HEK293T (cell line): Measurements from ENCODE around the gene APOBEC3C.
"Not testable (repeated sequence)": the region's sequence is repeated elsewhere in the genome, so short reads cannot be mapped to it uniquely, and the experiment has no call there.

Experiments used
- FOXM1 ChIP-seq: fragments of 450-650 bp; IDR thresholded peaks from 2 replicates; pipeline ENCODE4 v1.6.1; 2017; ENCODE audit warnings: mild to moderate bottlenecking, borderline replicate concordance
- NFRKB ChIP-seq: fragments of 450-650 bp; IDR thresholded peaks from 2 replicates; pipeline ENCODE4 v1.6.1; 2016; ENCODE audit warnings: mild to moderate bottlenecking, moderate library complexity

DNA sequence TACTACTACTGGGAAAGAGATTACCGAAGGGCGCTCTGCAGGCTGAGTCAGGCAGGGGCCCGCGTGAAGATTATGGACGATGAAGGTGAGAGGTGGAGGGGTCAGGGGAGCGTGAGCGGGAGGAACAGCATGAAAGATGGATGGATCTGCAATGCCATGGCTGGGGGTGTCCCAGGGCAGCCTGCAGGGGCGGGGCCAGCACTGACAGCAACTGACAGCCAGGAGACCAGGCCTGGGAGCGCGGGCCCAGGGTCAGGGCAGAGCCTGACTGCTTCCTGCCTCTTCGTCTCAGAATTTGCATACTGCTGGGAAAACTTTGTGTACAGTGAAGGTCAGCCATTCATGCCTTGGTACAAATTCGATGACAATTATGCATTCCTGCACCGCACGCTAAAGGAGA is 31.1 kb downstream of the APOBEC3C start:
- TF ChIP-seq FOXM1, NFRKB: not testable (repeated sequence)
